HepG2 (cell line): ENCODE measurements around the gene ZC3H7B. TPM values are rescaled to one million over a fixed set of nuclear protein-coding genes. Genes with fewer than 3 reads are reported as not detected.
A peak's percentile ranks its signal among the peaks of the same experiment; 100 is the strongest.
"Not testable (repeated sequence)": the region's sequence is repeated elsewhere in the genome, so short reads cannot be mapped to it uniquely, and the experiment has no call there.

Source experiments
- ATAC-seq: fragments of 200-7000 bp; cut with Tn5 transposase; 3 replicates; pipeline ENCODE4 v1.9.1; 2020; ENCODE audit warnings: mild to moderate bottlenecking, moderate library complexity
- BruUV-seq: library from RNA; stranded (reverse); fragments of 400-500 nt; replicated peaks from 2 replicates; lab custom pipeline; 2021; lab: Mats Ljungman, UMichigan
- CTCF ChIA-PET: fragments of 300-600 bp; formaldehyde crosslinking; extraction: SDS; loops from one replicate; lab custom pipeline; 2021; ENCODE audit warnings: low total read pairs, inconsistent platforms, low intra/inter-chr PET ratio; lab: Yijun Ruan, JAX
- POLR2A ChIA-PET: fragments of 350-600 bp; sonication (Branson Sonifier 250); formaldehyde crosslinking; loops from one replicate; lab custom pipeline; 2020; ENCODE audit warnings: antibody characterized with exemption, inconsistent platforms; lab: Yijun Ruan, JAX
- DNase-seq: peaks from one replicate; pipeline ENCODE4 v3.0.0-alpha.2; 2015; ENCODE audit warnings: low spot score
- FAIRE-seq: peaks from 3 replicates; lab custom pipeline; 2011; peaks lifted over from hg19 to GRCh38; lab: Jason Lieb, UNC
- H2AFZ ChIP-seq: one replicate; pipeline ENCODE4 v1.6.1; 2011; ENCODE audit warnings: low read length, inconsistent platforms
- H3K27ac ChIP-seq: fragments of 300-600 bp; 3 replicates; pipeline ENCODE4 v1.8.0; 2011; ENCODE audit warnings: mixed run types, mild to moderate bottlenecking, mixed read lengths, low read length, inconsistent platforms; ENCODE audit not compliant: insufficient read depth; ENCODE audit errors: extremely low read length
- H3K27me3 ChIP-seq, 2 experiments: fragments of 200-600 bp in 1 of 2; 2 replicates in 1 of 2; 3 replicates in 1 of 2; pipeline versions ENCODE4 v1.6.0 to v1.8.0; 2011; ENCODE audit warnings: low read length in 2 of 2, mild to moderate bottlenecking in 2 of 2, moderate library complexity in 2 of 2, inconsistent platforms in 1 of 2; ENCODE audit not compliant: insufficient read depth in 2 of 2, control insufficient read depth in 1 of 2
- H3K36me3 ChIP-seq, 2 experiments: fragments of 200-600 bp in 1 of 2; replicated peaks in 1 of 2; 2 replicates in 1 of 2; 3 replicates in 1 of 2; pipeline versions ENCODE4 v1.5.1 to v1.8.0; 2011; ENCODE audit warnings: low read length in 2 of 2, inconsistent platforms in 1 of 2; ENCODE audit not compliant: insufficient read depth in 2 of 2, control insufficient read depth in 1 of 2
- H3K4me1 ChIP-seq: 2 replicates; pipeline ENCODE4 v1.5.1; 2012; ENCODE audit warnings: low read length, inconsistent platforms; ENCODE audit not compliant: insufficient read depth
- H3K4me2 ChIP-seq: 2 replicates; pipeline ENCODE4 v1.6.0; 2011; ENCODE audit warnings: low read depth, low read length, inconsistent platforms
- H3K4me3 ChIP-seq, 3 experiments: fragments of 200-600 bp in 1 of 3; sonication (generic), shearing (Covaris generic) in 1 of 3; replicated peaks in 1 of 3; 2 replicates each; pipeline ENCODE4 v1.5.1; 2011 to 2016; ENCODE audit warnings: low read length in 3 of 3, inconsistent platforms in 2 of 3, low read depth in 2 of 3, mild to moderate bottlenecking in 2 of 3, control low read depth in 1 of 3, mixed read lengths in 1 of 3; ENCODE audit not compliant: insufficient read depth in 1 of 3
- H3K79me2 ChIP-seq: one replicate; pipeline ENCODE4 v1.6.1; 2011; ENCODE audit warnings: low read length, inconsistent platforms; ENCODE audit not compliant: insufficient read depth
- H3K9ac ChIP-seq: 2 replicates; pipeline ENCODE4 v1.6.0; 2011; ENCODE audit warnings: mild to moderate bottlenecking, low read depth, low read length, inconsistent platforms; ENCODE audit not compliant: insufficient read depth
- H3K9me3 ChIP-seq: 2 replicates; pipeline ENCODE4 v1.5.1; 2012; ENCODE audit warnings: mild to moderate bottlenecking, low read length
- H4K20me1 ChIP-seq: 2 replicates; pipeline ENCODE4 v1.6.0; 2011; ENCODE audit warnings: inconsistent platforms, mild to moderate bottlenecking, low read length, moderate library complexity; ENCODE audit not compliant: insufficient read depth
- ARNT ChIP-seq: fragments of 450-650 bp; IDR thresholded peaks from 2 replicates; pipeline ENCODE4 v1.6.1; 2017
- GPN1 ChIP-seq: sonication (generic); formaldehyde crosslinking; IDR thresholded peaks from 2 replicates; pipeline ENCODE4 v1.5.1; 2020; ENCODE audit warnings: missing genetic modification reagents, borderline replicate concordance
- MAFK ChIP-seq, 2 experiments: IDR thresholded peaks in 1 of 2; conservative IDR thresholded peaks in 1 of 2; 2 replicates each; pipeline ENCODE4 v1.6.1; 2011; ENCODE audit warnings: improper control_type of control experiment in 2 of 2, low read length in 2 of 2
- PAWR ChIP-seq: sonication (generic); formaldehyde crosslinking; IDR thresholded peaks from 2 replicates; pipeline ENCODE4 v1.4.0; 2020; ENCODE audit warnings: missing genetic modification reagents, mild to moderate bottlenecking, borderline replicate concordance
- PCBP1 ChIP-seq: fragments of 200-400 bp; formaldehyde crosslinking; IDR thresholded peaks from 2 replicates; pipeline ENCODE4 v1.6.1; 2017; ENCODE audit warnings: mild to moderate bottlenecking, low read depth, low read length, borderline replicate concordance
- ZNF460 ChIP-seq: sonication (generic); formaldehyde crosslinking; IDR thresholded peaks from 2 replicates; pipeline ENCODE4 v1.5.1; 2020; ENCODE audit warnings: missing genetic modification reagents, mild to moderate bottlenecking, borderline replicate concordance
- ZNF484 ChIP-seq: sonication (generic); formaldehyde crosslinking; IDR thresholded peaks from 2 replicates; pipeline ENCODE4 v1.5.1; 2020; ENCODE audit warnings: mild to moderate bottlenecking, low read depth, missing genetic modification reagents, borderline replicate concordance
- ZNF768 ChIP-seq: sonication (generic); formaldehyde crosslinking; IDR thresholded peaks from 2 replicates; pipeline ENCODE4 v1.4.0; 2020; ENCODE audit warnings: missing genetic modification reagents
- WGBS: methylation state at CpG from one replicate; pipeline ENCODE4 v1.1.6; 2017; ENCODE audit warnings: low lambda C conversion rate; 5-methylcytosine and 5-hydroxymethylcytosine counted together
- in situ Hi-C: cut with HindIII; loops from 2 replicates; pipeline ENCODE4 v1.10.0; 2017; ENCODE audit warnings: low pct_unique_long_range_greater_than_20kb; ENCODE audit not compliant: extremely low pct_ligation_motif_present
- intact Hi-C: fragments of 100-400 bp; cut with micrococcal nuclease; formaldehyde crosslinking; loops from one replicate; pipeline ENCODE4 v1.10.0; 2022; ENCODE audit not compliant: unreplicated experiment
- polyA plus RNA-seq, 8 experiments: library from polyadenylated mRNA; depleted of rRNA in 3 of 8; stranded (reverse) in 7 of 8; unstranded in 1 of 8; fragments of >200 nt; fragmentation: Illumina TruSeq in 4 of 8; extraction: Trizol in 4 of 8; gene quantifications; 2 replicates each; pipeline versions ENCODE4 v1.2.1 to v1.2.3, GENCODE V29; 2011 to 2016; ENCODE audit warnings: low read depth in 4 of 8, missing spikeins in 1 of 8, mixed read lengths in 1 of 8; ENCODE audit not compliant: insufficient read depth in 1 of 8
- total RNA-seq, 5 experiments: library from RNA; depleted of rRNA; stranded (reverse); fragments of >200 nt; fragmentation: Illumina TruSeq; extraction: Trizol; gene quantifications; 2 replicates each; pipeline ENCODE4 v1.2.3, GENCODE V29; 2016; ENCODE audit warnings: low read depth in 1 of 5

ZC3H7B gene
- total and polyA plus RNA-seq, 2 of the 13 experiments (the other 11 are each of a cell fraction or from before 2014, with no cell fraction given) = 26.4 to 37.2 TPM

- TF ChIP-seq ZNF484 (CRISPR knock-in tag) (no peak), GPN1 (no peak), MAFK (conservative IDR thresholded peaks at IDR 0.05 in 1 of 2, IDR thresholded peaks at IDR 0.05 in 1 of 2; ENCODE audit: low read length in 2 of 2) (no peak), PAWR (CRISPR knock-in tag) (no peak), PCBP1 (no peak), ZNF768 (CRISPR knock-in tag) (no peak), ARNT (no peak)
These were observed 100.7 kb downstream of the ZC3H7B start (continued) for GRCh38 chr22:41401781-41402648.

- H3K9ac ChIP-seq, H3K4me3 ChIP-seq, H3K9me3 ChIP-seq, H4K20me1 ChIP-seq, H3K27me3 ChIP-seq, BruUV-seq, DNase-seq, FAIRE-seq, ATAC-seq, H3K36me3 ChIP-seq, H2AFZ ChIP-seq, H3K79me2 ChIP-seq: not testable (repeated sequence)
- intact Hi-C loops (loop anchor here (2.0 kb wide), 1 partner anchor 114 kb away; no protein-coding TSS in a partner anchor), in situ Hi-C loops (loop anchor here (5.0 kb wide), 1 partner anchor 114 kb away; no protein-coding TSS in a partner anchor)
- peak; percentile 79 for TF ChIP-seq ZNF460 (CRISPR knock-in tag)
- WGBS = 93% methylated on average over 13 of the region's 14 CpGs
- ChIA-PET CTCF (interaction anchor here (1.6 to 3.5 kb wide), 3 partner anchors 98 to 124 kb away, joined by 8 to 37 read pairs (median 11); no protein-coding TSS in a partner anchor), POLR2A (interaction anchor here (0.5 to 3.3 kb wide), 12 partner anchors 10 to 480 kb away, joined by 3 to 33 read pairs (median 4); partner anchors contain the start of genes ACO2, PHF5A, PMM1 and TEF)
- Histone ChIP-seq H3K27ac (peak overlapping the region; percentile 53), H3K4me1 (peaks cover 55% of the 10 kb centered on the region), H3K4me2 (peak overlapping the region; percentile 72; the same call in 1 of the 2 replicates)
These were observed 101.5 kb downstream of the ZC3H7B start for GRCh38 chr22:41402851-41403250.
